Keratinocyte (primary cell): ENCODE results near the gene CDCA5.

Experiments used
- EZH2 ChIP-seq: IDR thresholded peaks from one replicate; pipeline ENCODE4 v1.6.1; 2012; ENCODE audit warnings: inconsistent platforms, mild to moderate bottlenecking, low read length, moderate library complexity
- TF ChIP-seq, protein P1 (sequence below), 3 experiments: IDR thresholded peaks in 1 of 3; conservative IDR thresholded peaks in 1 of 3; optimal IDR thresholded peaks in 1 of 3; 2 replicates in 2 of 3; 3 replicates in 1 of 3; pipeline versions ENCODE3 to v1.5.1; 2011; ENCODE audit warnings: low read length in 3 of 3, mild to moderate bottlenecking in 3 of 3, moderate library complexity in 2 of 3, control low read depth in 1 of 3, inconsistent platforms in 1 of 3; ENCODE audit not compliant: insufficient read depth in 2 of 3; ENCODE audit errors: extremely low read depth in 1 of 3

- TF ChIP-seq EZH2 = no peak
- TF ChIP-seq, protein P1, sequence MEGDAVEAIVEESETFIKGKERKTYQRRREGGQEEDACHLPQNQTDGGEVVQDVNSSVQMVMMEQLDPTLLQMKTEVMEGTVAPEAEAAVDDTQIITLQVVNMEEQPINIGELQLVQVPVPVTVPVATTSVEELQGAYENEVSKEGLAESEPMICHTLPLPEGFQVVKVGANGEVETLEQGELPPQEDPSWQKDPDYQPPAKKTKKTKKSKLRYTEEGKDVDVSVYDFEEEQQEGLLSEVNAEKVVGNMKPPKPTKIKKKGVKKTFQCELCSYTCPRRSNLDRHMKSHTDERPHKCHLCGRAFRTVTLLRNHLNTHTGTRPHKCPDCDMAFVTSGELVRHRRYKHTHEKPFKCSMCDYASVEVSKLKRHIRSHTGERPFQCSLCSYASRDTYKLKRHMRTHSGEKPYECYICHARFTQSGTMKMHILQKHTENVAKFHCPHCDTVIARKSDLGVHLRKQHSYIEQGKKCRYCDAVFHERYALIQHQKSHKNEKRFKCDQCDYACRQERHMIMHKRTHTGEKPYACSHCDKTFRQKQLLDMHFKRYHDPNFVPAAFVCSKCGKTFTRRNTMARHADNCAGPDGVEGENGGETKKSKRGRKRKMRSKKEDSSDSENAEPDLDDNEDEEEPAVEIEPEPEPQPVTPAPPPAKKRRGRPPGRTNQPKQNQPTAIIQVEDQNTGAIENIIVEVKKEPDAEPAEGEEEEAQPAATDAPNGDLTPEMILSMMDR (optimal IDR thresholded peaks at IDR 0.05 in 1 of 3, IDR thresholded peaks at IDR 0.05 in 1 of 3, conservative IDR thresholded peaks at IDR 0.05 in 1 of 3; ENCODE audit: extremely low read depth in 1 of 3, insufficient read depth in 2 of 3, low read length in 3 of 3) = peak; percentile 83 to 86 (median 85)
These were observed 5.7 kb downstream of the CDCA5 start for GRCh38 chr11:65078151-65078550.
